SK-N-MC (cell line): Measurements from ENCODE around the gene THG1L.

Source experiments
- EZH2 ChIP-seq: fragments of 200-600 bp; sonication (generic); IDR thresholded peaks from one replicate; pipeline ENCODE4 v1.6.1; 2017; ENCODE audit warnings: antibody characterized with exemption
- FOXP2 ChIP-seq: optimal IDR thresholded peaks from 2 replicates; pipeline ENCODE3; 2011; ENCODE audit warnings: mild to moderate bottlenecking, moderate library complexity; ENCODE audit not compliant: insufficient read depth; ENCODE audit errors: extremely low read length, control extremely low read depth
- POLR2AphosphoS5 ChIP-seq: IDR thresholded peaks from 2 replicates; pipeline ENCODE4 v1.6.1; 2012; ENCODE audit warnings: mild to moderate bottlenecking, low read depth, low read length, borderline replicate concordance

DNA sequence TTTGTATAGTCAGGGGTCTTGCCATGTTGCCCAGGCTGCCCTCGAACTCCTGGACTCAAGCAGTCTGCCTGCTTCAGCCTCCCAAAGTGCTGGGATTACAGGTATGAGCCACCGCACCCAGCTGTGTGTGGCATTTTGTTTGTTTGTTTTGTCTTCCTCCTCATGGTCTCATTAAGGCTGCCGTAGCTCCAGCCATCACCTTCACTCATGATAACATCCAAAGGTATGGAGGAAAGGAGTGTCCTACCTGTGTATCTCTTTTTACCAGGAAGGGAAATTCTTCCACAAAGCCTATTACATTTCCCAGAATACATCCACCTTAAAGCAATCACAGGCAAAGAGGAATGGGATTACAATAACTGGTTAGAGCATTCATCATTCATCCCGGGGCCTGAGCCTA lies 39.4 kb downstream of the THG1L start:
- TF ChIP-seq POLR2AphosphoS5 = no peak
- TF ChIP-seq EZH2 = no peak
- TF ChIP-seq FOXP2 = no peak
